OCI-LY1 (cell line): ENCODE results near the gene LRRC72.

Source experiments
- H2AFZ ChIP-seq: fragments of 200-600 bp; sonication (generic), shearing (Covaris generic); 2 replicates; pipeline ENCODE4 v1.6.0; 2014; ENCODE audit warnings: antibody characterized with exemption, mild to moderate bottlenecking, low read length
- H3F3A ChIP-seq: fragments of 200-600 bp; sonication (generic), shearing (Covaris generic); 2 replicates; pipeline ENCODE4 v1.6.0; 2014; ENCODE audit warnings: mild to moderate bottlenecking, antibody characterized with exemption, low read length, moderate library complexity; ENCODE audit not compliant: insufficient read depth
- H3K27ac ChIP-seq: fragments of 200-600 bp; sonication (generic); 2 replicates; pipeline ENCODE4 v1.5.1; 2014; ENCODE audit warnings: low read length, mixed run types, mild to moderate bottlenecking, low read depth; ENCODE audit not compliant: poor library complexity, severe bottlenecking
- H3K27me3 ChIP-seq: fragments of 200-600 bp; sonication (generic); 2 replicates; pipeline ENCODE4 v1.6.0; 2014; ENCODE audit warnings: antibody characterized with exemption, mild to moderate bottlenecking, low read length, moderate library complexity; ENCODE audit not compliant: insufficient read depth
- H3K36me3 ChIP-seq: fragments of 200-600 bp; sonication (generic); 2 replicates; pipeline ENCODE4 v1.6.1; 2014; ENCODE audit warnings: mild to moderate bottlenecking, antibody characterized with exemption, low read length, moderate library complexity, mixed read lengths; ENCODE audit not compliant: insufficient read depth
- H3K4me1 ChIP-seq: fragments of 200-600 bp; sonication (generic); 2 replicates; pipeline ENCODE4 v1.5.1; 2014; ENCODE audit warnings: mild to moderate bottlenecking, low read length, moderate library complexity; ENCODE audit not compliant: insufficient read depth, severe bottlenecking
- H3K4me2 ChIP-seq: fragments of 200-600 bp; sonication (generic), shearing (Covaris generic); 2 replicates; pipeline ENCODE4 v1.6.1; 2014; ENCODE audit warnings: low read length
- H3K4me3 ChIP-seq: fragments of 200-600 bp; sonication (generic); 2 replicates; pipeline ENCODE4 v1.5.1; 2014; ENCODE audit warnings: low read length, low read depth, mild to moderate bottlenecking, mixed read lengths; ENCODE audit not compliant: poor library complexity, severe bottlenecking
- H3K79me2 ChIP-seq: fragments of 200-600 bp; shearing (Covaris generic); 2 replicates; pipeline ENCODE4 v1.6.1; 2016; ENCODE audit warnings: mixed run types, low read length, mixed read lengths; ENCODE audit not compliant: insufficient read depth
- H3K9ac ChIP-seq: fragments of 200-600 bp; sonication (generic), shearing (Covaris generic); 2 replicates; pipeline ENCODE4 v1.6.1; 2014; ENCODE audit warnings: mild to moderate bottlenecking, low read length, mixed read lengths
- H3K9me2 ChIP-seq: fragments of 200-600 bp; sonication (generic), shearing (Covaris generic); 2 replicates; pipeline ENCODE4 v1.6.1; 2014; ENCODE audit warnings: low read depth, mild to moderate bottlenecking, low read length, mixed read lengths
- H3K9me3 ChIP-seq: fragments of 200-600 bp; shearing (Covaris generic); 2 replicates; pipeline ENCODE4 v1.6.1; 2014; ENCODE audit warnings: low read length, mixed read lengths
- H4K20me1 ChIP-seq: fragments of 200-600 bp; sonication (generic), shearing (Covaris generic); 2 replicates; pipeline ENCODE4 v1.6.0; 2016; ENCODE audit warnings: mild to moderate bottlenecking, low read length; ENCODE audit not compliant: insufficient read depth
- EZH2 ChIP-seq: fragments of 200-600 bp; sonication (generic), shearing (Covaris generic); IDR thresholded peaks from 2 replicates; pipeline ENCODE4 v1.8.0; 2017; ENCODE audit warnings: borderline replicate concordance, mixed run types, mild to moderate bottlenecking, antibody characterized with exemption, low read length, moderate library complexity, mixed read lengths
- TF ChIP-seq, protein P1 (sequence below): fragments of 200-600 bp; sonication (generic), shearing (Covaris generic); IDR thresholded peaks from 2 replicates; pipeline ENCODE4 v1.5.1; 2017; ENCODE audit warnings: mild to moderate bottlenecking, antibody characterized with exemption, low read length, moderate library complexity, mixed read lengths

LRRC72 gene

DNA sequence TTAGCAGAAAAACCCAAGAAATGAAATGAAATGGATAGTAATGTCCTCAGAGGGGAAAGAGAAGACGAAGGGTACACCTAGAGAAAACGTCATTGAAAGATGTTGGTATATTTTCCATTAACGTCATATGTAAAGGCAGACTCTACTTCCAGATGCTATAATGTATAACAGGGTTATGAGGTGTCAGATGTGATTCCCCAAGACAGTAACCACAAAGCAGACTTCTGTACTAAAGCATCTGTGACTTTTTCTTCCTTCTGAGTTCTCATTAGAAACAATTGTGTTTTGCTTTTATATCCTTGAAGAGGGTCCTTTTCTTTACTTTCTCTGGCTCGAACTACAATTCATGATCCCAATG is 37.4 kb downstream of the LRRC72 start:
- Histone ChIP-seq H3K9ac (no peak overlapping the region), H3K79me2 (no peaks in the 10 kb centered on the region), H3K36me3 (no peaks in the 10 kb centered on the region), H3K27me3 (no peaks in the 10 kb centered on the region), H3K9me3 (no peaks in the 10 kb centered on the region), H3K27ac (no peak overlapping the region), H3K4me2 (no peak overlapping the region), H2AFZ (no peak overlapping the region), H3K4me3 (no peak overlapping the region), H3K9me2 (no peaks in the 10 kb centered on the region), H3K4me1 (no peaks in the 10 kb centered on the region), H4K20me1 (no peaks in the 10 kb centered on the region), H3F3A (no peaks in the 10 kb centered on the region)
- no peak for TF ChIP-seq EZH2
- TF ChIP-seq, protein P1, sequence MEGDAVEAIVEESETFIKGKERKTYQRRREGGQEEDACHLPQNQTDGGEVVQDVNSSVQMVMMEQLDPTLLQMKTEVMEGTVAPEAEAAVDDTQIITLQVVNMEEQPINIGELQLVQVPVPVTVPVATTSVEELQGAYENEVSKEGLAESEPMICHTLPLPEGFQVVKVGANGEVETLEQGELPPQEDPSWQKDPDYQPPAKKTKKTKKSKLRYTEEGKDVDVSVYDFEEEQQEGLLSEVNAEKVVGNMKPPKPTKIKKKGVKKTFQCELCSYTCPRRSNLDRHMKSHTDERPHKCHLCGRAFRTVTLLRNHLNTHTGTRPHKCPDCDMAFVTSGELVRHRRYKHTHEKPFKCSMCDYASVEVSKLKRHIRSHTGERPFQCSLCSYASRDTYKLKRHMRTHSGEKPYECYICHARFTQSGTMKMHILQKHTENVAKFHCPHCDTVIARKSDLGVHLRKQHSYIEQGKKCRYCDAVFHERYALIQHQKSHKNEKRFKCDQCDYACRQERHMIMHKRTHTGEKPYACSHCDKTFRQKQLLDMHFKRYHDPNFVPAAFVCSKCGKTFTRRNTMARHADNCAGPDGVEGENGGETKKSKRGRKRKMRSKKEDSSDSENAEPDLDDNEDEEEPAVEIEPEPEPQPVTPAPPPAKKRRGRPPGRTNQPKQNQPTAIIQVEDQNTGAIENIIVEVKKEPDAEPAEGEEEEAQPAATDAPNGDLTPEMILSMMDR: no peak

DNA sequence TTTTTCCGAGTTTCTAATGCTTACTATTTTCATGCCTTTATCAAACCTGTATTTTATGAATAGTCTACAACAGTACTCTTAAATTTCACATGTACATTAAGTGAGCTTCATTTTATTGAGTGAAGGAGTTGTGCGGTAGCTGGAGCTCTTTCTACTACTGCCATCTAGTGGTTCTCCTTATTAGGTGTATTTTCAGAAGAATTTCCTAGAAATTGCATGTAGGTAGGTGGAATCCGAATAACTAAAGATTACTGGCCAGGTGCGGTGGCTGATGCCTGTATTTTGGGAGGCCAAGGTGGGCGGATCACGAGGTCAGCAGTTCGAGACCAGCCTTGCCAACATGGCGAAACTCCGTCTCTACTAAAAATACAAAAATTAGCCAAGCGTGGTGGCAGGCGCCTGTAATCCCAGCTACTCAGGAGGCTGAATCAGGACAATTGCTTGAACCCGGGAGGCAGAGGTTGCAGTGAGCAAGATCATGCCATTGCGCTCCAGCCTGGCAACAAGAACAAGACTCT is 38.3 kb downstream of the LRRC72 start:
- no peak for TF ChIP-seq EZH2
- TF ChIP-seq, protein P1: peak; percentile 90
- H3K9ac ChIP-seq: no peak overlapping the region
- no peak overlapping the region for H2AFZ ChIP-seq

DNA sequence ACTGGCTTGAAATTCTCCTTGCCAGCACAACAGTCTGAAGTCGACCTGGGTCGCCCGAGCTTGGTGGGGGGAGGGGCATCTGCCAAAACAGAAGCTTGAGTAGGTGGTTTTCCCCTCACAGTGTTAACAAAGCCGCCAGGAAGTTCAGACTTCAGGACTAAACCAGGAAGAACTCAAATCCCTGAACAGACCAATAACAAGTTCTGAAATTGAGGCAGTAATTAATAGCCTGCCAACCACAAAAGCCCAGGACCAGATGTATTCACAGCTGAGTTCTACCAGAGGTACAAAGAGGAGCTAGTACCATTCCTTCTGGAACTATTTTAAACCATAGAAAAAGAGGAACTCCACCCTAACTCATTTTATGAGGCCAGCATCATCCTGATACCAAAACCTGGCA is 45.3 kb downstream of the LRRC72 start:
- Histone ChIP-seq H3K4me1 (no peaks in the 10 kb centered on the region), H3K9me3 (no peaks in the 10 kb centered on the region), H3K27ac (no peak overlapping the region), H3K27me3 (no peaks in the 10 kb centered on the region), H2AFZ (no peak overlapping the region), H3K4me3 (no peak overlapping the region), H3K9me2 (0 out of 2 replicates have a peak, but pooled peaks cover 2% of the 10 kb centered on the region), H3K79me2 (no peaks in the 10 kb centered on the region), H3K9ac (no peak overlapping the region), H3K36me3 (no peaks in the 10 kb centered on the region), H4K20me1 (no peaks in the 10 kb centered on the region), H3K4me2 (no peak overlapping the region), H3F3A (no peaks in the 10 kb centered on the region)
- no peak for TF ChIP-seq EZH2

More for the DNA sequence above, 38.3 kb downstream of the LRRC72 start:
- Histone ChIP-seq H3K79me2 (no peaks in the 10 kb centered on the region), H3K27me3 (no peaks in the 10 kb centered on the region), H3K36me3 (no peaks in the 10 kb centered on the region), H4K20me1 (no peaks in the 10 kb centered on the region), H3K9me2 (no peaks in the 10 kb centered on the region), H3K4me3 (no peak overlapping the region), H3K9me3 (no peaks in the 10 kb centered on the region), H3K4me2 (no peak overlapping the region), H3K4me1 (no peaks in the 10 kb centered on the region), H3F3A (no peaks in the 10 kb centered on the region), H3K27ac (no peak overlapping the region)

DNA sequence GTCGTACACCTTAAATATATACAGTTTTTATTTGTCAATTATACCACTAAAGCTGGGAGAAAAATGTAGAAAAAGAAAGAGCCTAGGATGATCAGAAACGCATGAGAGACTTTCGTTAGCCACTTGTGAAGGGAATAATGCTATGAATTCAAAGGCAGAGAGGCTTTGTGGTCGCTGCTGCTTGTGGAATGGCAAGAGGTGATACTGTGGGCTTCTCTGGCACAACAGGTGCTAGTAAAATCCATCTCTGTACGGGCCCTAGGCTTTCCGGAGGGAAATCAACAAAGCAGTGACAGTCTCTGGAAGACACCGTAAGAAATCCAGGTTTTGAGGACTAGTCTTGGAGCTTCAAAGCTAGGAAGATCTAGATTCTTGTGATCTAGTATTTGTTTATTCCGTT is 52.6 kb downstream of the LRRC72 start:
- no peaks in the 10 kb centered on the region for H3F3A ChIP-seq
- no peak overlapping the region for H3K9ac ChIP-seq
- no peak overlapping the region for H2AFZ ChIP-seq
- H3K27ac ChIP-seq: no peak overlapping the region
- TF ChIP-seq, protein P1: no peak
- no peak for TF ChIP-seq EZH2
- no peaks in the 10 kb centered on the region for H3K9me3 ChIP-seq
- H3K9me2 ChIP-seq: 0 out of 2 replicates have a peak, but pooled peaks cover 2% of the 10 kb centered on the region
- no peak overlapping the region for H3K4me3 ChIP-seq
- no peaks in the 10 kb centered on the region for H4K20me1 ChIP-seq
- no peaks in the 10 kb centered on the region for H3K79me2 ChIP-seq
- H3K4me2 ChIP-seq: no peak overlapping the region
- H3K4me1 ChIP-seq: no peaks in the 10 kb centered on the region
- no peaks in the 10 kb centered on the region for H3K36me3 ChIP-seq
- no peaks in the 10 kb centered on the region for H3K27me3 ChIP-seq
